Neural progenitor cell (in vitro differentiated cells): ENCODE data around the gene BRI3BP. TPM values are rescaled to one million over a fixed set of nuclear protein-coding genes. Genes with fewer than 3 reads are reported as not detected.

Experiments
- DNase-seq: peaks from one replicate; pipeline ENCODE4 v3.0.0-alpha.2; 2016; ENCODE audit warnings: low spot score
- H2AFZ ChIP-seq: fragments of 200-600 bp; sonication (generic); replicated peaks from 2 replicates; pipeline ENCODE4 v1.6.1; 2016; ENCODE audit warnings: antibody characterized with exemption
- H3F3A ChIP-seq: fragments of 200-600 bp; sonication (generic); 2 replicates; pipeline ENCODE4 v1.6.1; 2016; ENCODE audit warnings: antibody characterized with exemption, low read depth
- H3K27ac ChIP-seq: fragments of 200-600 bp; sonication (generic); 2 replicates; pipeline ENCODE4 v1.5.1; 2016; ENCODE audit warnings: mild to moderate bottlenecking
- H3K27me3 ChIP-seq: fragments of 200-600 bp; sonication (generic); 2 replicates; pipeline ENCODE4 v1.6.1; 2016; ENCODE audit warnings: mild to moderate bottlenecking, moderate library complexity
- H3K36me3 ChIP-seq: fragments of 200-600 bp; sonication (generic); 2 replicates; pipeline ENCODE4 v1.5.1; 2016
- H3K4me1 ChIP-seq: fragments of 200-600 bp; sonication (generic); 2 replicates; pipeline ENCODE4 v1.6.1; 2016; ENCODE audit warnings: mixed run types
- H3K4me2 ChIP-seq: fragments of 200-600 bp; sonication (generic); 2 replicates; pipeline ENCODE4 v1.6.1; 2016
- H3K4me3 ChIP-seq: fragments of 200-600 bp; sonication (generic); 2 replicates; pipeline ENCODE4 v1.5.1; 2016
- H3K79me2 ChIP-seq: fragments of 200-600 bp; sonication (generic); 2 replicates; pipeline ENCODE4 v1.6.1; 2016; ENCODE audit warnings: low read depth
- H3K9ac ChIP-seq: fragments of 200-600 bp; sonication (generic); 2 replicates; pipeline ENCODE4 v1.6.1; 2016
- H3K9me3 ChIP-seq: fragments of 200-600 bp; sonication (generic); 2 replicates; pipeline ENCODE4 v1.5.1; 2016; ENCODE audit warnings: low read depth
- H4K20me1 ChIP-seq: fragments of 200-600 bp; sonication (generic); 2 replicates; pipeline ENCODE4 v1.6.1; 2016; ENCODE audit warnings: low read depth
- H3K27ac Mint-ChIP-seq: 3 replicates; pipeline ENCODE4 v1.8.0; 2021; ENCODE audit warnings: mixed read lengths
- H3K27me3 Mint-ChIP-seq: 2 replicates; pipeline ENCODE4 v1.8.0; 2022; ENCODE audit warnings: low read depth, mild to moderate bottlenecking, inconsistent platforms, moderate library complexity, mixed read lengths; ENCODE audit not compliant: insufficient read depth
- H3K36me3 Mint-ChIP-seq: 3 replicates; pipeline ENCODE4 v1.8.0; 2021; ENCODE audit warnings: mixed read lengths
- H3K4me1 Mint-ChIP-seq: 3 replicates; pipeline ENCODE4 v1.8.0; 2021; ENCODE audit warnings: mixed read lengths
- H3K4me3 Mint-ChIP-seq: 3 replicates; pipeline ENCODE4 v1.8.0; 2021; ENCODE audit warnings: mild to moderate bottlenecking, moderate library complexity, mixed read lengths
- H3K9me3 Mint-ChIP-seq: 3 replicates; pipeline ENCODE4 v1.8.0; 2020; ENCODE audit warnings: mixed read lengths
- CTCF ChIP-seq: fragments of 200-600 bp; sonication (generic); IDR thresholded peaks from 2 replicates; pipeline ENCODE4 v1.5.1; 2017; ENCODE audit warnings: antibody characterized with exemption, mild to moderate bottlenecking
- EZH2 ChIP-seq: fragments of 200-600 bp; sonication (generic); IDR thresholded peaks from 2 replicates; pipeline ENCODE4 v1.6.1; 2017; ENCODE audit warnings: antibody characterized with exemption, mild to moderate bottlenecking, moderate library complexity
- EZH2phosphoT487 ChIP-seq: fragments of 200-600 bp; sonication (generic); IDR thresholded peaks from 2 replicates; pipeline ENCODE4 v1.6.1; 2017; ENCODE audit warnings: antibody characterized with exemption
- total RNA-seq: library from RNA; depleted of rRNA; stranded (reverse); fragments of >200 nt; gene quantifications from 2 replicates; pipeline ENCODE4 v1.2.3, GENCODE V29; 2015; ENCODE audit warnings: low replicate concordance

Gene BRI3BP
- total RNA-seq, 1 donor from 2014 or later: 2.5 TPM

- TF ChIP-seq CTCF (no peak), EZH2phosphoT487 (no peak), EZH2 (no peak)
- H3K9ac ChIP-seq: no peak overlapping the region
- H3K4me3 Mint-ChIP-seq: no peak overlapping the region
- peaks cover 18% of the 10 kb centered on the region for H4K20me1 ChIP-seq
- H3K79me2 ChIP-seq: peaks cover 29% of the 10 kb centered on the region
- H3K36me3 Mint-ChIP-seq: peaks cover 6% of the 10 kb centered on the region
- peaks cover 14% of the 10 kb centered on the region for H3K4me1 Mint-ChIP-seq
- no peaks in the 10 kb centered on the region for H3K9me3 Mint-ChIP-seq
- no peak overlapping the region for H3K27ac Mint-ChIP-seq
- no peak for DNase-seq
- H3K36me3 ChIP-seq: no peaks in the 10 kb centered on the region
- H3K4me1 ChIP-seq: peaks cover 12% of the 10 kb centered on the region
- no peaks in the 10 kb centered on the region for H3K9me3 ChIP-seq
- no peak overlapping the region for H2AFZ ChIP-seq
- H3K27me3 ChIP-seq: peaks cover 17% of the 10 kb centered on the region
- H3K27me3 Mint-ChIP-seq: peaks cover 6% of the 10 kb centered on the region
- no peak overlapping the region for H3K4me3 ChIP-seq
- H3F3A ChIP-seq: peaks cover 6% of the 10 kb centered on the region
- no peak overlapping the region for H3K4me2 ChIP-seq
- no peak overlapping the region for H3K27ac ChIP-seq
Measured at GRCh38 chr12:124998705-124999104, 5.3 kb downstream of the BRI3BP start.

GRCh38 chr12:125001636-125002035, 8.2 kb downstream of the BRI3BP start:
- Histone ChIP-seq H3K36me3 (no peaks in the 10 kb centered on the region), H3K27ac (no peak overlapping the region), H3K4me2 (no peak overlapping the region), H3K9ac (no peak overlapping the region), H3K27me3 (no peaks in the 10 kb centered on the region), H3K4me1 (no peaks in the 10 kb centered on the region), H3K79me2 (peaks cover 14% of the 10 kb centered on the region), H4K20me1 (no peaks in the 10 kb centered on the region), H3K9me3 (no peaks in the 10 kb centered on the region), H2AFZ (no peak overlapping the region), H3K4me3 (no peak overlapping the region), H3F3A (no peaks in the 10 kb centered on the region)
- Mint-ChIP-seq H3K27me3 (no peaks in the 10 kb centered on the region), H3K4me3 (no peak overlapping the region), H3K9me3 (peaks cover 2% of the 10 kb centered on the region), H3K36me3 (peaks cover 8% of the 10 kb centered on the region), H3K27ac (no peak overlapping the region), H3K4me1 (no peaks in the 10 kb centered on the region)
- no peak for TF ChIP-seq EZH2
- TF ChIP-seq CTCF: no peak
- no peak for TF ChIP-seq EZH2phosphoT487
- DNase-seq: no peak

- H3K4me3 Mint-ChIP-seq: no peak overlapping the region
Measured at GRCh38 chr12:125003021-125003420, 9.6 kb downstream of the BRI3BP start.

More at GRCh38 chr12:125003021-125003420, 9.6 kb downstream of the BRI3BP start:
- no peaks in the 10 kb centered on the region for H3K9me3 ChIP-seq
- H3K9ac ChIP-seq: no peak overlapping the region
- H3F3A ChIP-seq: no peaks in the 10 kb centered on the region
- H4K20me1 ChIP-seq: no peaks in the 10 kb centered on the region
- TF ChIP-seq EZH2phosphoT487 (no peak), CTCF (no peak), EZH2 (no peak)
- Mint-ChIP-seq H3K4me1 (no peaks in the 10 kb centered on the region), H3K36me3 (peaks cover 6% of the 10 kb centered on the region), H3K27me3 (no peaks in the 10 kb centered on the region), H3K9me3 (peaks cover 2% of the 10 kb centered on the region), H3K27ac (no peak overlapping the region)
- H3K4me1 ChIP-seq: no peaks in the 10 kb centered on the region
- H3K36me3 ChIP-seq: no peaks in the 10 kb centered on the region
- H2AFZ ChIP-seq: no peak overlapping the region
- no peaks in the 10 kb centered on the region for H3K27me3 ChIP-seq
- peaks cover 8% of the 10 kb centered on the region for H3K79me2 ChIP-seq
- H3K27ac ChIP-seq: no peak overlapping the region
- no peak overlapping the region for H3K4me3 ChIP-seq
- DNase-seq: no peak
- H3K4me2 ChIP-seq: no peak overlapping the region
